Stimulated activated effector memory CD8-positive, alpha-beta T cell treated with anti-CD3 and anti-CD28 coated beads, Interleukin-12 subunit alpha, Interleukin-12 subunit beta, amount 100 ng/mL, for 72 hours (primary cell): ENCODE results near the gene C2CD2.

ENCODE experiments used
- ATAC-seq: fragments of 150-1000 bp; cut with Tn5 transposase; 2 replicates; pipeline ENCODE4 v1.10.0; 2021
- DNase-seq, 2 donors: peaks; one replicate each; pipeline ENCODE4 v3.0.0; 2021 to 2022; ENCODE audit warnings: low spot score in 2 of 2
- H3K27ac Mint-ChIP-seq: one replicate; pipeline ENCODE4 v1.8.0; 2022; ENCODE audit warnings: mild to moderate bottlenecking, mixed read lengths
- H3K36me3 Mint-ChIP-seq: one replicate; pipeline ENCODE4 v1.8.0; 2022; ENCODE audit warnings: mild to moderate bottlenecking, mixed read lengths
- H3K4me1 Mint-ChIP-seq: one replicate; pipeline ENCODE4 v1.8.0; 2022; ENCODE audit warnings: mixed read lengths
- H3K4me3 Mint-ChIP-seq: one replicate; pipeline ENCODE4 v1.8.0; 2022; ENCODE audit warnings: mild to moderate bottlenecking, mixed read lengths
- H3K9me3 Mint-ChIP-seq: one replicate; pipeline ENCODE4 v1.8.0; 2022; ENCODE audit warnings: mixed read lengths

Gene C2CD2

DNA sequence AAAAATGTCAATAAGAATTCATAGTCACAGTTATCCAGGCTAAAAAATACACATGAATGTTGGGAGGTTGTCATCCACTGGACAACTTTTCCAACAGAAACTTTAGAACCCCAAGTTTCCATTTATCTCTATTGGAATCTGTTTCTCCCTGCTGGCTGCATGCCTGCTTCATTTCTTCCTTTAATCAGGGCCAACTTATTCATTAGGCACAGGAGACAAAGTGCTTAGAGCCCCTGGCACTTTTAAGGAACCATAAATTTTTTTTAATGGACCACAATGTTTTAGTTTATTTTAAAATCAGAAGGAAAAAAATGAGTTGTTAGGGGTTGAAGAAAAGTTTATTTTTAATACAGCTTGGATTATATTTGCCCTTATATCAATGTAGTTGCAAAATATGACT is 26.7 kb upstream of the C2CD2 start:
- H3K4me3 Mint-ChIP-seq, result no peak overlapping the region
- ATAC-seq (no peak), DNase-seq (no peak)
- H3K36me3 Mint-ChIP-seq, result no peaks in the 10 kb centered on the region
- no peaks in the 10 kb centered on the region for H3K4me1 Mint-ChIP-seq
- H3K9me3 Mint-ChIP-seq, result peaks cover 13% of the 10 kb centered on the region
- no peak overlapping the region for H3K27ac Mint-ChIP-seq

- no peak overlapping the region for H3K27ac Mint-ChIP-seq
- peaks cover 13% of the 10 kb centered on the region for H3K9me3 Mint-ChIP-seq
- no peak overlapping the region for H3K4me3 Mint-ChIP-seq
- H3K4me1 Mint-ChIP-seq, result no peaks in the 10 kb centered on the region
- no peak for DNase-seq
- ATAC-seq, result no peak
- H3K36me3 Mint-ChIP-seq, result no peaks in the 10 kb centered on the region
Measured at GRCh38 chr21:41979751-41980369, 26.0 kb upstream of the C2CD2 start.

DNA sequence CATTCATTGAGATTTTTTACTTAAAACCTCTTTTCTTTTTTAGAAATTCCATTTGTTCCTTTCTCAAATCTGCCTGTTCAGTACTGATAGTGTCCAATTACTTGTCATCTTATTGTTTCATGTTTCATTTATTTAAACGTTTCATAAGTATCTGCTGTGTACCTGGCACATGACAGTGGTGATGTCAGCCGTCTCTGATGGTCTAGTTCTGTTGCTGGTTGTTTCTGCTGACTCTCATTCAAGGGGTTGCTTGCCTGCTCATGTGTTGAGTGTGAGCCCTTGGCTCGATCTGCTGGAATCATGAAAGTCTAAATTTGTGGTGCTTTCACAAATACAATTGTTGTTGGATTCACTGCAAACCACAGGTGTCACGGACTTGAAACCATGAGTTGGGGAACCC is 25.5 kb upstream of the C2CD2 start:
- H3K9me3 Mint-ChIP-seq, result peaks cover 13% of the 10 kb centered on the region
- no peak overlapping the region for H3K4me3 Mint-ChIP-seq
- H3K4me1 Mint-ChIP-seq, result peaks cover 2% of the 10 kb centered on the region
- H3K27ac Mint-ChIP-seq, result no peak overlapping the region
- ATAC-seq (no peak), DNase-seq (no peak)
- H3K36me3 Mint-ChIP-seq, result no peaks in the 10 kb centered on the region

- H3K9me3 Mint-ChIP-seq, result peaks cover 5% of the 10 kb centered on the region
- no peak for DNase-seq
- H3K27ac Mint-ChIP-seq, result no peak overlapping the region
- H3K36me3 Mint-ChIP-seq, result no peaks in the 10 kb centered on the region
- ATAC-seq, result no peak
- H3K4me1 Mint-ChIP-seq, result peaks cover 7% of the 10 kb centered on the region
- no peak overlapping the region for H3K4me3 Mint-ChIP-seq
Measured at GRCh38 chr21:41977034-41977950, 23.5 kb upstream of the C2CD2 start.

DNA sequence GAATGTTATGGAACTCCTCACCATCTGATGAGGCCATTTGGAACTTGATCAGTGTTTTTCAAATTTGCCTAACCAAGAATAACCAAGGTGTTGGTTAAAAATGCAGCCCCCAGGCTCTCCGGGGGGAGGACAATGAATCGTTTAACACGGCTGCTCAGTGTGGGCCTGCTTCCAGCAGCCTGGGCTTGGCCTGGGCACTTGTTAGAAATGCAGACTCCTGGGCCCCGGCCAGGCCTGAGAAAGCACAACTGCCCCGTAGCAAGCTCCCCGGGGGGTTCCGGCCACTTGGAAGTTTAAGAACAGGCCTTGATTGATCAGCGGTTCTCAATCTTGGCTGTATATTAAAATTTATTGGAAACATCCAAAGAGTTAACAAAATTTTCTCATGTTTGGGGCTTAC is 22.8 kb upstream of the C2CD2 start:
- Mint-ChIP-seq H3K27ac (no peak overlapping the region), H3K4me1 (peaks cover 7% of the 10 kb centered on the region)

DNA sequence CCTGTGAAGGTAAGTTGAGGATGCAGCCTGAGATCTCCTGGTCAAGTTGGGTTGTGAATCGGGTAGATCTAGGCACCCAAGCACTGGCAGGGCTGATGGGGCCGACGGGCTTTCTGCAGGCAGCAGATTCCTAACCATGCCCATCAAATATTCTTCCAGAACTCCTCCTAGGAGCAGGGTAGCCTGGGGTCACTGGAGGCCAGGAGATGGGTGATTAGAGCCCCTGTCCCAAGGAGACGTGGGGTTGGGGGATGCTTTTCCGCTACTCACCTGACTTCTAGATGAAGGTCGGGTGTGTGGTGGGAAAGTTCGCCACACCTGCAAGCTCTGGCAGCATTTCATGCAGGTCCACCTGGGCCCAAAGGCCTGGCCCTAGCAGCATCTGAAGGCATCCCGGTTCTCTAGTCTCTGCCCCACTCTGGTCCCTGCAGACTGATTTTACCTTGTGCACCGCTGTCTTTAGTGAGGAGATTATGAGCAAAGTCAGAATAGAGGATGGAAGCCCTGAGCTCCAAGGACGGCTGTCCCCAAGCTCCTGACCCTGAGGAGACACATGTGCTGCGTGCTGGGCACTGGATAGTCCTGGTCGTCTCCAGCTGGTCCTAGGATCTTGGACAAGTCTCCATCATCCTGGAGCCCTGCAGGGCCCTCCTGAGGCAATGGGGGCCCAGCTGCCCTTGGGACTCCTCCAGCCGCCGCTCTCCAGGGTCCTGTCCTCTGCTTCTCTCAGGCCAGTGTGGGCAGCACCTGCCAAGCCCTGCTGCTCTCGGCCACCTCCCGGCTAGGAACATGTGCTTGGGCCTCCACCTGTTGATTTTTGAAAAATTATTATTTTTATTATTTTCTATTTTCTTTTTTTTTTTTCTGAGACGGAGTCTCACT is 21.8 kb upstream of the C2CD2 start:
- no peak overlapping the region for H3K4me3 Mint-ChIP-seq
- ATAC-seq (no peak), DNase-seq (no peak)
- H3K4me1 Mint-ChIP-seq, result peaks cover 7% of the 10 kb centered on the region
- H3K27ac Mint-ChIP-seq, result no peak overlapping the region
- peaks cover 5% of the 10 kb centered on the region for H3K9me3 Mint-ChIP-seq
- no peaks in the 10 kb centered on the region for H3K36me3 Mint-ChIP-seq

More for the DNA sequence above, 22.8 kb upstream of the C2CD2 start:
- ATAC-seq (no peak), DNase-seq (no peak)
- Mint-ChIP-seq H3K4me3 (no peak overlapping the region), H3K9me3 (peaks cover 5% of the 10 kb centered on the region), H3K36me3 (no peaks in the 10 kb centered on the region)

DNA sequence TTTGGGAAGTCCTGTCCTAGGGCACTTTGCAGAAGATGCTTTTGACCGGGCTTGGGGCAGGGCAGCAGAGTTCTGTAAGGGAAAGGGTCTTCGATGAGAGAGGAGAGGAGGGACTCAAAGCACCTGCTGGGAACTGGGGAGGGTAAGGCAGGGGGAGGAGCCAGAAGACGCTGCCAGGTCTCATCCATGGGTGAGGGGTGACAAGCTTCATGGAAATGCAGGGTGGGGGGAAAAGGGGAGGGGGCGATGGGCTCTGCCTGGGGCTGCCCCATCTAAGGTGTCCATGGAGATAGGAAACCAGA is 20.9 kb upstream of the C2CD2 start:
- no peak overlapping the region for H3K27ac Mint-ChIP-seq
- DNase-seq (no peak), ATAC-seq (no peak)
- H3K4me1 Mint-ChIP-seq, result peaks cover 7% of the 10 kb centered on the region
- H3K9me3 Mint-ChIP-seq, result peaks cover 5% of the 10 kb centered on the region
- H3K36me3 Mint-ChIP-seq, result no peaks in the 10 kb centered on the region
- H3K4me3 Mint-ChIP-seq, result no peak overlapping the region

DNA sequence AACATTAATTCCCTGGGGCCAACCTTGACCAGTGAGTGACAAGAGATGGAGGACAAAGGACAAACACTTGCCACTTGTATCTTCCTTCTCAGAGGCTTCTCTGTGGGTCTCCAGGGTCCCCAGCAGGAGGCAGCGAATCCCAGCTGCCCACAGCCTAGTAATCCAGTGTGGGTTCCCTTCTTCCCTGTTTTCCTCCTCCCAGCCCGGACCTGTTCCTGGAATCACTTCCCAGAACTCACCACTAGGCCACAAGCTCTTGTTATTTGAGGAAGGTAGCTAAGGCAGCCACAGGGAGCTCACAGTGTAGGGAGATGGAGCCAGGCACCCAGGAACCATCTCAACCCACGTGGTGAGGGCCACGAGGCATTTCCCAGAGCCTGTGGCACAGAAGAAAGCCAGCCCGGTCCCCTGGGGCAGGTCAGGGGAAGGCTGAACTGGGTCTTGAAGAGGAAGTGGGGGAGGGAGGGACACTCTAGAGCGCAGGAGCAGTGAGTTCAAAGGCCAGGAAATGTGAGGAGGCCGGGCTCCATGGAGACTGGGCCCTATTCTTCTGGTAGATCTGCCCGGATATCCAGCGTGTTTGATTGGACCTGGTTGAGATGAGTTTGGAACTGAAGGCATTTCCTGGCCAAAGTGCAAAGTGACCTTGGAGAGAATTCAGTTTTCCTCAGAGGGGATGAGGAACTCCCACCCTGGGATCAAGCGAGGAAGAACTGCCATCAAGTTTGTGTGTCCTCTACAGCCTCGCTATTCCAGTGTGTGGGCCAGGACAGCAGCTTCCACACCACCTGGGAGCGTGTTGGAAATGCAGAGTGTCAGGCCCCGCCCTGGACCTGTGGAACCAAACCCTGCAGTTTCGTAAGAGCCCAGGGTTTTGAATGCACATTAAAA is 20.3 kb upstream of the C2CD2 start:
- H3K9me3 Mint-ChIP-seq, result peaks cover 2% of the 10 kb centered on the region
- peaks cover 7% of the 10 kb centered on the region for H3K4me1 Mint-ChIP-seq
- DNase-seq (no peak), ATAC-seq (no peak)
- no peak overlapping the region for H3K4me3 Mint-ChIP-seq
- peak overlapping the region; percentile 45 for H3K27ac Mint-ChIP-seq
- H3K36me3 Mint-ChIP-seq, result no peaks in the 10 kb centered on the region

DNA sequence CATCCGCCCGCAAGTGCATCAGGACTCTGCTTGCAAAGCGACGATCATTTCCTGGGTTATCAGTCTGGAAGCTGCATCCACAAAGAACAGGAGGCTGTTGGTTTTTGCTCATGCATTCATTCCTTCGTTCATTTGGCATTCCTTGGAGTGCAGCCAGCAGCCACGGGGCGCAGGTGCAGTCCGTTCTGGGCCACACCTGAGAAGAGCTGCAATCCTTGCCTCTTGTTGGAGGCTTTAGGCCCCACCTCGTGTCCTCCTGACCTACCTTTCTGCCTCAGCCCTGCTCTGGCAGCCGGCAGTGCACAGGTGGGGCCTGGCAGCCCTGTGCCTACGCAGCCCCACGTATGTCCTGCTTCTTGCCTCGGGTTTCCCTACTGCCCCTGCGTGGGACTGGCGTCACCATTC is 19.6 kb upstream of the C2CD2 start:
- Mint-ChIP-seq H3K4me3 (no peak overlapping the region), H3K27ac (no peak overlapping the region), H3K4me1 (peaks cover 7% of the 10 kb centered on the region), H3K36me3 (no peaks in the 10 kb centered on the region), H3K9me3 (no peaks in the 10 kb centered on the region)
- no peak for ATAC-seq
- no peak for DNase-seq

DNA sequence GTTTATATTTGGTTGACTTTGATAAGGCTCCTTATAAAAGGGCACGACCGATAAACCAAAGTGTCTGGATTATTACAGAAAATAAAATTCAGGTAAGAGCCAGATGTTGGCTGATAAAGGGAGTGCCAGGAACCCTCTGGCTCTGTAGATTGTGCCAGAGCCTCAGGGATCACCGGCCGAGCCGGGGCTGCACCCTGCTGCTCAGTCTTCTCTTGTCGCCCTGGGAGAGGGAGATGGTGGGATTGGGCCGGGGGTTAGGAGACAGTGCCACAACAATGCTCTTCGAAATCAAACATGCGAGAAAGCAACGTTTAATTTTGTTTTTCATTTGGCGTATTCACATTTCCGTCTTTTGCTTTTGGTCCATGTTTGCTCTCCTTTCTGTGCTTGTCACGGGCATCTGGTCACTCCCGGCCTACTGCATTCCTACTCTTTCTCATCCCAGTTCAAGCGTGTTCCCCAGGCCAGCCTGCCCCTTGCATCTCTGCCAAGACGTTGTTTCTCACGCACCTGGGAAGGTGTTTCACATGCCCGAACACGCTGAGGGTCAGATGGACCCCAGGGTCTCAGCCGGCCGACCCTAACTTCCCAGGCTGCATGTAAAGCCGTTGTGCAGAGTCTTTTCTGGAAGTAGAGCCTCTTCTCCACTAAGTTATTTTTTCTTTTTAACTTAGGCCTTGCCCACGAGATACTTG is 18.8 kb upstream of the C2CD2 start:
- no peak for DNase-seq
- H3K27ac Mint-ChIP-seq, result no peak overlapping the region
- H3K36me3 Mint-ChIP-seq, result no peaks in the 10 kb centered on the region
- no peak overlapping the region for H3K4me3 Mint-ChIP-seq
- H3K4me1 Mint-ChIP-seq, result peaks cover 7% of the 10 kb centered on the region
- no peak for ATAC-seq
- no peaks in the 10 kb centered on the region for H3K9me3 Mint-ChIP-seq

- DNase-seq, result no peak
- no peak overlapping the region for H3K27ac Mint-ChIP-seq
- no peak for ATAC-seq
- peaks cover 7% of the 10 kb centered on the region for H3K4me1 Mint-ChIP-seq
- no peaks in the 10 kb centered on the region for H3K36me3 Mint-ChIP-seq
- no peak overlapping the region for H3K4me3 Mint-ChIP-seq
- H3K9me3 Mint-ChIP-seq, result no peaks in the 10 kb centered on the region
Measured at GRCh38 chr21:41971891-41972290, 18.1 kb upstream of the C2CD2 start.

- Mint-ChIP-seq H3K27ac (no peak overlapping the region), H3K4me3 (no peak overlapping the region), H3K36me3 (no peaks in the 10 kb centered on the region), H3K4me1 (peaks cover 7% of the 10 kb centered on the region), H3K9me3 (no peaks in the 10 kb centered on the region)
- DNase-seq (no peak), ATAC-seq (no peak)
Measured at GRCh38 chr21:41970751-41971653, 17.2 kb upstream of the C2CD2 start.

GRCh38 chr21:41970106-41970391 is 16.2 kb upstream of the C2CD2 start:
- Mint-ChIP-seq H3K9me3 (no peaks in the 10 kb centered on the region), H3K4me1 (peaks cover 7% of the 10 kb centered on the region), H3K4me3 (no peak overlapping the region), H3K36me3 (no peaks in the 10 kb centered on the region), H3K27ac (no peak overlapping the region)
- no peak for DNase-seq
- ATAC-seq, result no peak

GRCh38 chr21:41967708-41968107 is 13.9 kb upstream of the C2CD2 start:
- no peak overlapping the region for H3K4me3 Mint-ChIP-seq
- DNase-seq, result no peak
- ATAC-seq, result no peak
- no peaks in the 10 kb centered on the region for H3K9me3 Mint-ChIP-seq
- no peak overlapping the region for H3K27ac Mint-ChIP-seq
- H3K36me3 Mint-ChIP-seq, result no peaks in the 10 kb centered on the region
- no peaks in the 10 kb centered on the region for H3K4me1 Mint-ChIP-seq
